GM12891 (cell line): ENCODE results near the gene ADORA2A.

Experiments used
- PAX5 ChIP-seq: IDR thresholded peaks from 2 replicates; pipeline ENCODE4 v1.6.1; 2011; ENCODE audit warnings: low read length, moderate library complexity, mild to moderate bottlenecking; ENCODE audit not compliant: insufficient read depth, severe bottlenecking
- POLR2A ChIP-seq: IDR thresholded peaks from 2 replicates; pipeline ENCODE4 v1.6.1; 2011; ENCODE audit warnings: low read depth, low read length, control low read depth
- POLR2AphosphoS5 ChIP-seq: IDR thresholded peaks from 2 replicates; pipeline ENCODE4 v1.6.1; 2011; ENCODE audit warnings: low read depth, low read length, control low read depth
- POU2F2 ChIP-seq: IDR thresholded peaks from 2 replicates; pipeline ENCODE4 v1.6.1; 2011; ENCODE audit warnings: low read depth, mild to moderate bottlenecking, control low read depth, low read length, moderate library complexity
- SPI1 ChIP-seq: IDR thresholded peaks from 2 replicates; pipeline ENCODE4 v1.6.1; 2011; ENCODE audit warnings: low read depth, low read length, control low read depth
- TAF1 ChIP-seq: IDR thresholded peaks from 2 replicates; pipeline ENCODE4 v1.6.1; 2011; ENCODE audit warnings: low read depth, low read length, control low read depth

- no peak for TF ChIP-seq POLR2A
- no peak for TF ChIP-seq POLR2AphosphoS5
- no peak for TF ChIP-seq TAF1
- no peak for TF ChIP-seq PAX5
- TF ChIP-seq POU2F2, result no peak
- TF ChIP-seq SPI1, result no peak
These were observed 14.9 kb downstream of the ADORA2A start for GRCh38 chr22:24442352-24442744.
